Neuronal stem cell (in vitro differentiated cells): Measurements from ENCODE around the gene ATL2.

ENCODE experiments used
- DNase-seq: peaks from one replicate; pipeline ENCODE4 v3.0.0-alpha.2; 2013; ENCODE audit warnings: low spot score
- H2AFZ ChIP-seq: one replicate; pipeline ENCODE4 v1.6.1; 2013; ENCODE audit warnings: mild to moderate bottlenecking, low read length, inconsistent platforms
- H2AK5ac ChIP-seq: 2 replicates; pipeline ENCODE4 v1.6.1; 2013; ENCODE audit warnings: low read depth, mild to moderate bottlenecking, inconsistent platforms, low read length, moderate library complexity, mixed read lengths
- H2BK120ac ChIP-seq: 2 replicates; pipeline ENCODE4 v1.6.1; 2013; ENCODE audit warnings: low read depth, mild to moderate bottlenecking, inconsistent platforms, low read length, moderate library complexity, mixed read lengths
- H2BK12ac ChIP-seq: one replicate; pipeline ENCODE4 v1.6.1; 2013; ENCODE audit warnings: low read length, inconsistent platforms
- H2BK15ac ChIP-seq: 2 replicates; pipeline ENCODE4 v1.6.1; 2013; ENCODE audit warnings: mild to moderate bottlenecking, low read length, inconsistent platforms, mixed read lengths
- H2BK5ac ChIP-seq: one replicate; pipeline ENCODE4 v1.6.1; 2013; ENCODE audit warnings: inconsistent platforms, mild to moderate bottlenecking, low read length, moderate library complexity
- H3K14ac ChIP-seq: one replicate; pipeline ENCODE4 v1.6.1; 2013; ENCODE audit warnings: low read length, inconsistent platforms
- H3K18ac ChIP-seq: 2 replicates; pipeline ENCODE4 v1.6.1; 2013; ENCODE audit warnings: low read length, inconsistent platforms
- H3K23ac ChIP-seq: 2 replicates; pipeline ENCODE4 v1.6.1; 2013; ENCODE audit warnings: low read depth, mild to moderate bottlenecking, mixed read lengths, low read length, inconsistent platforms; ENCODE audit not compliant: poor library complexity
- H3K27ac ChIP-seq: replicated peaks from 3 replicates; pipeline ENCODE4 v1.5.1; 2013; ENCODE audit warnings: low read length, inconsistent platforms
- H3K27me3 ChIP-seq, 3 experiments: 2 replicates each; pipeline ENCODE4 v1.6.1; 2013; ENCODE audit warnings: low read length in 3 of 3, mild to moderate bottlenecking in 2 of 3, inconsistent platforms in 1 of 3, low read depth in 1 of 3, mixed read lengths in 1 of 3, moderate library complexity in 1 of 3; ENCODE audit not compliant: control insufficient read depth in 3 of 3, insufficient read depth in 3 of 3
- H3K36me3 ChIP-seq, 2 donors: replicated peaks in 1 of 2; 2 replicates each; pipeline ENCODE4 v1.6.1; 2013; ENCODE audit warnings: low read length in 2 of 2; ENCODE audit not compliant: control insufficient read depth in 2 of 2, insufficient read depth in 2 of 2
- H3K4ac ChIP-seq: 2 replicates; pipeline ENCODE4 v1.6.1; 2013; ENCODE audit warnings: inconsistent platforms, mild to moderate bottlenecking, low read length, moderate library complexity
- H3K4me1 ChIP-seq, 2 donors: 1 replicate in 1 of 2; 2 replicates in 1 of 2; pipeline ENCODE4 v1.6.1; 2013; ENCODE audit warnings: low read length in 2 of 2, low read depth in 1 of 2; ENCODE audit not compliant: control insufficient read depth in 2 of 2, insufficient read depth in 1 of 2
- H3K4me2 ChIP-seq: one replicate; pipeline ENCODE4 v1.6.1; 2013; ENCODE audit warnings: mild to moderate bottlenecking, low read length, inconsistent platforms; ENCODE audit not compliant: insufficient read depth, poor library complexity, severe bottlenecking
- H3K4me3 ChIP-seq, 2 donors: 2 replicates each; pipeline ENCODE4 v1.5.1; 2013; ENCODE audit warnings: low read length in 2 of 2, mild to moderate bottlenecking in 2 of 2, inconsistent platforms in 1 of 2, moderate library complexity in 1 of 2
- H3K79me1 ChIP-seq: one replicate; pipeline ENCODE4 v1.6.1; 2013; ENCODE audit warnings: low read depth, mild to moderate bottlenecking, inconsistent platforms, low read length, moderate library complexity
- H3K9ac ChIP-seq: one replicate; pipeline ENCODE4 v1.6.1; 2013; ENCODE audit warnings: mild to moderate bottlenecking, low read depth, low read length, inconsistent platforms; ENCODE audit not compliant: poor library complexity
- H3K9me3 ChIP-seq, 2 donors: replicated peaks in 1 of 2; 2 replicates each; pipeline versions ENCODE3 to v1.6.1; 2013; ENCODE audit warnings: low read length in 2 of 2, mild to moderate bottlenecking in 2 of 2, inconsistent platforms in 1 of 2, low read depth in 1 of 2, mixed read lengths in 1 of 2, moderate library complexity in 1 of 2; ENCODE audit not compliant: control insufficient read depth in 2 of 2, insufficient read depth in 1 of 2
- H4K8ac ChIP-seq: one replicate; pipeline ENCODE4 v1.6.1; 2013; ENCODE audit warnings: low read depth, mild to moderate bottlenecking, inconsistent platforms, low read length, moderate library complexity
- H4K91ac ChIP-seq: one replicate; pipeline ENCODE4 v1.6.1; 2013; ENCODE audit warnings: low read length, low read depth, mild to moderate bottlenecking, inconsistent platforms; ENCODE audit not compliant: poor library complexity
- WGBS, 2 donors: extraction: QIAGEN DNeasy Blood & Tissue Kit; methylation state at CpG; one replicate each; pipeline ENCODE4 v1.1.7; 2013; ENCODE audit warnings: missing lambda C conversion rate in 2 of 2, mixed read lengths in 1 of 2; ENCODE audit not compliant: insufficient read length in 2 of 2, insufficient replicate concordance in 1 of 2; ENCODE audit errors: extremely low coverage in 2 of 2; 5-methylcytosine and 5-hydroxymethylcytosine counted together

Gene ATL2

DNA sequence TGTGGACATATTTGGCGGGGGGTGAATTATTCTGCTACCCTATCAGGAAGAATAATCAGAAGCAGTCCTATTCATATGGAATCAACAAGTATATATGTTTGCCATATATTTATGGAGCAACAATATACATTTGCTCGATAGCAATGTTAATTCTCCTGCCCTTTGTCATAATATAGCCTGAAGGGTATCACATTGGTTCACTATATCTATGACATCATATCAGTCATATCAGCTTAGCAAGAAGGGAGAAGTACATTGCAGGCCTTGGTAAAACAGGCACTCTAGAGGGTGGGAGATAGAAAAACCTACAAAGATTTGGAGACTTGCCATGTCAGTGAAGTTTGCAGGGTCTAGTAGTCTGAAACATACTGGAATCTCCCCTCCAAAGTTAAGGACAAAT lies 128.4 kb downstream of the ATL2 start:
- no peak overlapping the region for H4K91ac ChIP-seq
- no peaks in the 10 kb centered on the region for H3K27me3 ChIP-seq
- no peak overlapping the region for H2AK5ac ChIP-seq
- H3K23ac ChIP-seq = no peak overlapping the region
- H3K4me2 ChIP-seq = no peak overlapping the region
- no peak overlapping the region for H2BK12ac ChIP-seq
- H3K18ac ChIP-seq = no peak overlapping the region
- H2AFZ ChIP-seq = no peak overlapping the region
- no peak overlapping the region for H3K9ac ChIP-seq
- no peak overlapping the region for H2BK120ac ChIP-seq
- no peak overlapping the region for H2BK5ac ChIP-seq
- H3K27ac ChIP-seq = no peak overlapping the region
- H3K14ac ChIP-seq = no peak overlapping the region
- no peaks in the 10 kb centered on the region for H3K9me3 ChIP-seq
- H3K4ac ChIP-seq = no peak overlapping the region
- H3K36me3 ChIP-seq = no peaks in the 10 kb centered on the region
- H3K4me3 ChIP-seq = no peak overlapping the region
- DNase-seq = no peak
- H2BK15ac ChIP-seq = no peak overlapping the region
- H3K4me1 ChIP-seq = peaks cover 2 to 8% of the 10 kb centered on the region in 2 donors
- no peak overlapping the region for H4K8ac ChIP-seq
- no CpG with 5 or more reads among the region's 2 CpGs for WGBS, 2 donors
- H3K79me1 ChIP-seq = no peaks in the 10 kb centered on the region

DNA sequence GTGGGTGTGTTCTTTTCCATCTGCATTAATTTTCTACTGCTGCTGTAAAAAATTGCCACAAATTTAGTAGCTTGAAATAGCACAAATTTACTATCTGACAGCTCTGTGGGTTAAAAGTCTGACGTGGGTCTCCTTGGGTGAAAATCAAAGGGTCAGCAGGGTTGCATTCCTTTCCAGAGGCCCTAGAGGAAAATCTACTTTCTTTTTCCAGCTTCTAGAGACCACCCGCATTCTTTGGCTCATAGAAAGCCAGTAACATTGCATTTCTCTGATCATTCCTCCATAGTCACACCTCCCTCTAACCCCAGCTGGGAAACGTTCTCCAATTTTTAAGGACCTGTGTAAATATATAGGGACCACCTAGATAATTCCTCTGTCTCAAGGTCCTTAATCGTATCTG lies 128.8 kb downstream of the ATL2 start:
- no CpG with 5 or more reads among the region's 4 CpGs for WGBS, 2 donors
- no peaks in the 10 kb centered on the region for H3K27me3 ChIP-seq
- no peak overlapping the region for H3K23ac ChIP-seq
- H3K79me1 ChIP-seq = no peaks in the 10 kb centered on the region
- H3K18ac ChIP-seq = no peak overlapping the region
- H2AFZ ChIP-seq = no peak overlapping the region
- DNase-seq = no peak
- H3K14ac ChIP-seq = no peak overlapping the region
- H2BK15ac ChIP-seq = no peak overlapping the region
- no peak overlapping the region for H2BK12ac ChIP-seq
- H3K27ac ChIP-seq = no peak overlapping the region
- no peak overlapping the region for H3K4me3 ChIP-seq
- no peak overlapping the region for H4K91ac ChIP-seq
- H3K4ac ChIP-seq = no peak overlapping the region
- no peaks in the 10 kb centered on the region for H3K9me3 ChIP-seq
- H2BK5ac ChIP-seq = no peak overlapping the region
- no peak overlapping the region for H2BK120ac ChIP-seq
- H2AK5ac ChIP-seq = no peak overlapping the region
- no peak overlapping the region for H4K8ac ChIP-seq
- no peaks in the 10 kb centered on the region for H3K36me3 ChIP-seq
- no peak overlapping the region for H3K9ac ChIP-seq
- H3K4me1 ChIP-seq = peaks cover 2 to 8% of the 10 kb centered on the region in 2 donors
- no peak overlapping the region for H3K4me2 ChIP-seq

DNA sequence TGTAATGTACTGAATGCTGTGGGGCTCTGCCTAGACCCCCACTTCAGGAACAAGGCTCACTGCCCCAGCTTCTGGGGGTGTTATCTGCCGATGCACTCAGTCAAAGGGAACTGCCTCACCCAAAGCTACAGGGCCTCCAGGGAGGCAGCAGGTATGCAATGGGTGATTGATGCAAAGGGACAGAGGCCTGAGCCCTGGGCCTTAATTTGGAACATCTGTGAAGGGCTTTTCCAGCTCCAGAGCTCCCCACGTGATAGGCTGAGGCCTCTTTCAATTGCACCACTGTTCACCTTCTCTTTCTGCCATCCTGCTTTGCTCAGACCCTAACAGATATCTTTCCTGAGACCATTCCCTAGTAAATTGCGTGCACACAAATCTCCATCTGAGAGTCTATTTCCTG lies 131.0 kb downstream of the ATL2 start:
- Histone ChIP-seq H3K79me1 (no peaks in the 10 kb centered on the region), H3K9ac (no peak overlapping the region), H3K4me3 (no peak overlapping the region), H3K23ac (no peak overlapping the region), H2BK15ac (no peak overlapping the region), H3K27me3 (no peaks in the 10 kb centered on the region), H3K4me2 (no peak overlapping the region), H2AK5ac (no peak overlapping the region), H3K14ac (no peak overlapping the region), H2BK12ac (no peak overlapping the region), H3K18ac (no peak overlapping the region), H4K91ac (no peak overlapping the region), H2BK5ac (no peak overlapping the region), H3K4me1 (peaks cover 2 to 8% of the 10 kb centered on the region in 2 donors), H3K36me3 (no peaks in the 10 kb centered on the region), H3K4ac (no peak overlapping the region), H4K8ac (no peak overlapping the region), H2AFZ (no peak overlapping the region), H3K27ac (no peak overlapping the region), H3K9me3 (no peaks in the 10 kb centered on the region), H2BK120ac (no peak overlapping the region)
- no peak for DNase-seq
- WGBS, 2 donors = no CpG with 5 or more reads among the region's 3 CpGs

DNA sequence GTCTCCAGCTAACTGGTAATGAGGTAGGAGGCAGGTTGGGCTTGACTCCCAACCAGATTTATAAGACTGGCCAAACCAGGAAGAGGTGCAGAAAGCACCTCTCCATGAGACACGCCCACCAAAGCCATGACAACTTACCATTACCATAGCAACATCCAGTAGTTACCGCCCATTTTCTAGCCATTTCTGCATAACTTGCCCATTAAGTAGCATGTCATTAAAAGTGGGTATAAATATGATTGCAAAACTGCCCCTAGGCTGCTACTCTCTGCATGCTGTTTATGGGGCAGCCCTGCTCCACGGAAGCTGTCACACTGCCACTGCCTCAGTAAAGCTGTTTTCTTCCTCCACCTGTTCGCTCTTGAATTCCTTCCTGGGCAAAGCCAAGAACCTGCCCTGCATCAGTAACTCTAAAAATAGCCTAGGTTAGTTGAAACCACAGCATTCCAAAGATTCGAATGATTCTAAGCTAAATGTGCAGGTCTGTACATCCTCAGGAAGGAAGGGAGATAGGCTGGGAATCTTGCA lies 131.9 kb downstream of the ATL2 start:
- Histone ChIP-seq H3K4me1 (peaks cover 2 to 8% of the 10 kb centered on the region in 2 donors), H2BK120ac (no peak overlapping the region), H2BK12ac (no peak overlapping the region), H3K23ac (no peak overlapping the region), H2BK5ac (no peak overlapping the region), H3K9me3 (no peaks in the 10 kb centered on the region), H2AFZ (no peak overlapping the region), H3K18ac (no peak overlapping the region), H3K4me3 (no peak overlapping the region), H3K27ac (no peak overlapping the region), H3K14ac (no peak overlapping the region), H2BK15ac (no peak overlapping the region), H3K4ac (no peak overlapping the region), H4K91ac (no peak overlapping the region), H4K8ac (no peak overlapping the region), H3K9ac (no peak overlapping the region), H3K27me3 (no peaks in the 10 kb centered on the region), H3K36me3 (no peaks in the 10 kb centered on the region), H2AK5ac (no peak overlapping the region), H3K4me2 (no peak overlapping the region), H3K79me1 (no peaks in the 10 kb centered on the region)
- DNase-seq = no peak
- WGBS, 2 donors = no CpG with 5 or more reads among the region's 5 CpGs
